HG03064 (cell line): ENCODE results near the gene CELA1.
"Not testable (repeated sequence)": the region's sequence is repeated elsewhere in the genome, so short reads cannot be mapped to it uniquely, and the experiment has no call there.

Experiments used
- ATAC-seq: cut with Tn5 transposase; IDR thresholded peaks from one replicate; pipeline ENCODE4 v1.9.1; 2021; ENCODE audit warnings: low read depth; ENCODE audit not compliant: unreplicated experiment

CELA1 gene

DNA sequence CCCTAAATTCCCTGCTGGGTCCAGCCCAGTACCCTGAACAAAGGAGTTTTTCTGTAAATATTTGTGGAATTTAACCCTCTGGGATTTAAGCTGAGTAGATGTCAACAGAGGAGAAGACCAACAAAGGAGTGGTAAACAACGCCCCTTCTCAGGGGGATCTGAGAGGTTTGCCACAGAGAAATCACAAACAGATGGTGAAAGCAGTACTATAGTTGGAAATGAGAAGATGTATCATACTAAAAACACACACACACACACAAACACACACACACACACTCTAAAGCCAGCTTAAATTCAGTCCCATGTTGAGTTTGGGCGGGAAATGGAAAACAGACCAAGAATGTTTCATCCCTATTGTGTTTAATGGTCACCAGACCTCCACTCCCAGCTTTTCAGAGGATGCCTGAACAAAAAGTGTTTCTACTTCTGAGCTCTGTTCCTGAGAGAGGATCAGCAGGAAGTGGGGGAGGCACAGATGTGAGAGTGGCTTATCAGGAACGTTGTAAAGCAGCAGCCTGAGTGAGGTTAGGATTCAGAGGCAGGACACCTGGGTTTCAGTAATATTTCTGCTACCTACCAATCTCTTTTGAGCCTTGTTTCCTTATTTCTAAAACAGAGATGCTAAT is 25.7 kb downstream of the CELA1 start:
- no peak for ATAC-seq

DNA sequence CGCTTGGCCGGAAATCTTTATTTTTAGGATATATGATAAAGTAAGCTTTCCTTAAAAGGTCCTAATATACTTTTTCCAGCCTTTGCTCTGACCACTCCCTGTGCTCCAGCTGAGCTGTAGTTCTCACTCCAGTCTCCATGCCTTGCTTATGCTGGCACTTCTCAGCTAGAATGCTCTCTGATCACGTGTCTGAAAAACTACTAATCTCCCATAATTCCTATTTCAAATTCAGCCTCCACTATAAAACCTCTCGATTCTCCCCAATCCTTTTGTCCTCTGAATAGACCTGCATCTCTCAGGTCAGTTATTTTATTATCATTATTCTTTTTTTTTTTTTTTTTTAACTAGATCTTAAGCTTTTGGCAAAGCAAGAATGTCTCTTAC is 26.2 kb downstream of the CELA1 start:
- no peak for ATAC-seq

DNA sequence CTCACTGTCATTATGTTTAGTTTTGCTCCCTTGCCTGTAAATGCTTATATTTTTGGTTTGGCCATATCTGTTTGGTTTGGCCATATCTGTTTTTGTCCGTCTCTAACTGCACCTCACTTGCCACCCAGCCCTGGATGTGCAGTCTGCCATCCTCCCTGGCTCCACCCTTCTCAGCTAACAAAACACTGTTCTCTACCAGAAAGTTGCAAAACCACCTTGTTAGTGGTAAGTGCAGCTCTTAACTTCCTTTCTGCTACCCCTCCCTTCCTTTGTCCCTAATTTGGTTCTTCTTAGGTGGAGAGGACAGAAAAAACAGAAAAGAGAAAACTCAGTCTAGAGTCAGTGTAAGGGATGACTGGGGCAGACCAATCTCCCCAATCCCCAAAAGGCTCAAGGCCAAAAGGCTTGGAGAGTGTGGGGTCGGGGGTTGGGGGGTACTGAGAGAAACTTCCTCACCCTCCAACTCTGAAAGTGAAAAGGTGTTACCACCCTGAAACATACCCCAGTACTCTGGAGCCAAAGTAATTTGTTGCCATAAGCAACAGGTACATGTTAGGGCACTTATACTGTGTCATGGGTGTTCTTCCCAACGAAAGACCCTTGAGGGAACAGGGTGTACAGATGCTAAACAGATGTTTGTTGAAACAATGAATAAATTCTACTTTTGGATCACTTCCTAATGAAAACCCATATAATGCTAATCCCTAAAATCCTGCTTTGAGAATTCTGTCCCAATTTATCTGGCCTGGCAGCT is 27.5 kb downstream of the CELA1 start:
- ATAC-seq = no peak

DNA sequence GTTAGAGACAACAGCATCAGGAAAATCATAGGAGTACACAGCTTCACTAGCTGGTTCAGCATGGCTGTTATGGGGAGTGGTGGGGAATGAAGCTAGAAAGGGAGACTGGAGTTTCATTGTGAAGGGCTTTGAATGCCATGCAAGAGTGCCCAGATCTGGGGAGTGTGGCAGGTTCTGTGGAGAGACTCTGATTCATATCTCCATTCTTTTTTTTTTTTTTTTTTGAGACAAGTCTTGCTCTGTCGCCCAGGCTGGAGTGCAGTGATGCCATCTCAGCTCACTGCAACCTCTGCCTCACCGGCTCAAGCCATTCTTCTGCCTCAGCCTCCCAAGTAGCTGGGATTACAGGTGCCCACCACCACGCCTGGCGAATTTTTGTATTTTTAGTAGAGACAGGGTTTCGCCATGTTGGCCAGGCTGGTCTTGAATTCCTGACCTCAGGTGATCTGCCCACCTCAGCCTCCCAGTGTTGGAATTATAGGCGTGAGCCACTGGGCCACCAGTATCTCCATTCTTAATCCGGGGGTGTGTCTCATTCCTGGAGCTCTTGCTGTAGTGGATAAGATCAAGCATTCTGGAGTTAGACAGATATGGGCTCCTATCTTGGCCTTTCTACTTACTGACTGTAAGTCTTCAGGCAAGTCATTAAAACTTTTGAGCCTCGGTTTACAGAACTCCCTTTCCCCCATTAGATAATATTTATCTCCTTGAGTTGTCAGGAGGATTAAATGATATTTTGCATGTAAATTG is 28.2 kb downstream of the CELA1 start:
- not testable (repeated sequence) for ATAC-seq

DNA sequence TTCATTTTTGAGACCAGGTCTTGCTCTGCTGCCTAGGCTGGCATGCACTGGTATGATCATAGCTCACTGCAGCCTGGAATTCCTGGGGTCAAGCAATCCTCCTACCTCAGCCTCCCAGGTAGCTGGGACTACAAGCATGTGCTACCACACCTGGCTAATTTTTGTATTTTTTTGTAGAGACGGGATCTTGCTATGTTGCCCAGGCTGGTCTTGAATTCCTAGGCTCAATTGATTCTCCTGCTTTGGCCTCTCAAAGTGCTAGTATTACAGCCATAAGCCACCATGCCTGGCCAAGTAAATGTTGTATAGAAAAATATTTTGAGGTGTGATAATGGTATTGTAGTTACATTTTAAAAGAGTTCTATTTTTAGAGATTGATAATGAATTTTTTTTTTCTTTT is 35.1 kb downstream of the CELA1 start:
- ATAC-seq = no peak

DNA sequence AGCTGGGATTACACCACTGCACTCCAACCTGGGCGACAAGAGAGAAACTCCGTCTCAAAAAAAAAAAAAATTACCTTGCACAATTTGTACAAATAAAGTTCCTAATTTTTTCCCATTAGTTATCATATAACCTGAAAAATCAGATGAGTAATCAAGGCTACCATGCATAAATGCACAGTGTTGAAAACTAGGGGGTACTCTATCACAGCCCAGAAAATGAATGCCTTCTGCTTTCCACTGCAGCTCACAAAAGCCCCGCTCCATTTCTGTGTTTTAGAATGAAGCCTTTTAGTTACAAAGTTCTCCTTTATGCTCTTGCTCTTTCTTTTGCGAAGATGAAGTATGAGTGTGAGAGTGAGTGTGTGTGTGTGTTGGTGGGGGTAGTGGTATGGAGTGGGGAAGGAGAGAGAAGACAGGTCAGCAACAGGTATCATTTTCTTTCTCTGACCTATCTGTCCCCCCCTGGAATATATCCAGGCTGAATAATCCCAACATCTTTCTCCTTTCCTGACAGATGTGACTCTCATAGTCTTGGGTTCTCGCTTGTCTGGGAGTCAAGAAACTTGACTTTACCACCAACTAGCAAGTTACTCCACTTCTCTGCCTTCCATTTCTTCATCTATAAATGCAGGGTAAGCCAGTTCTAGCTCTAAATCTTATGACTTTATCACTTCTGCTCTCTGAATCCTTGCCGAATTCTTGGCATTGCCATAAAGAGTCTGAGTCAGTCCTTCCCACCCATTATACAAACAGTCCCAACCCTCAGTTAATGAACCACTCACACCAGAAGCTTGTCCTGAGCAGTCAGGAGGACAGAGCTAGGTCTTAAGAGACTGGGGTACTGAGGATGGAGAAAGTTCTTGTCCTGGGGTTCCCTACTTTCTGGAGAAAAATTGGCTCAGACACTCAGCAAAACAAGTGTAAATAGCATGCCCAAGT is 38.6 kb downstream of the CELA1 start:
- no peak for ATAC-seq

DNA sequence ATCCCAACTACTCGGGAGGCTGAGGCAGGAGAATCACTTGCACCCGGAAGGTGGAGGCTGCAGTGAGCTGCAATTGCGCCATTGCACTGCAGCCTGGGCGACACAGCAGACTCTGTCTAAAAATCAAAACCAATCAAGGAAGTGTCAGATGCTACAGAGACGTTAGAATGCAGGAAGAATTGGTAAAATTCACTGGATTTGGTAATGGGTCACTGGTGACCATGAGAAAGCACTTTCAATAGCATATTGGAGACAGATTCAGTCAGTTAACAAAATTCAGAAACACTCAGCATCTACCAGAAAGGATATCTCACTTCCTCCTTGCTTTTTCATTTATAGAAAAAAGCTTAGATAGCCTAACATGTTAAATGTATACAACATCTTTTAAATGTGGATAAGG is 40.0 kb downstream of the CELA1 start:
- ATAC-seq = no peak

DNA sequence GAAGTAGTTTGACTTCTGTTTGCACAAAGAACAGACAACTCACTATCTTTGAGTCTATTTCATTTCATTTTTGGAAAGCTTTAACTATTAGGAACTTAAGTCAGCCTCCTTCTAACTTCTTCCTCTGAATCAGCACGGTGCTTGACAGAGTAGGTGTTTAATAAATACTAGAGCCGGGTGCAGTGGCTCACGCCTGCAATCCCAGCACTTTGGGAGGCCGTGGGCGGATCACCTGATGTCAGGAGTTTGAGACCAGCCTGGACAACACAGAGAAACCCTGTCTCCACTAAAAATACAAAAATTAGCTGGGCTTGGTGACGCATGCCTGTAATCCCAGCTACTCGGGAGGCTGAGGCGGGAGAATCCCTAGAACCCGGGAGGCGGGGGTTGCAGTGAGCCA is 45.7 kb downstream of the CELA1 start:
- ATAC-seq = not testable (repeated sequence)

DNA sequence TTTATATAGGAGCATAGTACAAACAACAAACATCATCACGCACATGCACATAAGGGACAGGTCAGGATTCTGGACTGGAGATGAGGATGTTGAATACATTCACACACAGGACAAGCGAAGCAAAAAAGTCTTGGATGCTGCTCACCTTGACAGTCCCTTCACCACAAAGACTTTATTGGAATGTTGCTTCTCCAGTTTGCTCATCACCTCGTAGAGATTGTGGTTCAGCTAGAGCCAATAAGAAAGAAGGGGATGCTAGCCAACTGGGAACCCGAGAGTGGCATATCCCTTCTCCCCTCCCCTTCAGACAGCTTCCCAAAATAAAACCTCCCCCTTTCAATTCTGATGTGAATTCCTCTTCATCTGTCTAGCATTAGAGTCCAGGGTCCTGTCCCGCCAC is 50.8 kb downstream of the CELA1 start:
- no peak for ATAC-seq

DNA sequence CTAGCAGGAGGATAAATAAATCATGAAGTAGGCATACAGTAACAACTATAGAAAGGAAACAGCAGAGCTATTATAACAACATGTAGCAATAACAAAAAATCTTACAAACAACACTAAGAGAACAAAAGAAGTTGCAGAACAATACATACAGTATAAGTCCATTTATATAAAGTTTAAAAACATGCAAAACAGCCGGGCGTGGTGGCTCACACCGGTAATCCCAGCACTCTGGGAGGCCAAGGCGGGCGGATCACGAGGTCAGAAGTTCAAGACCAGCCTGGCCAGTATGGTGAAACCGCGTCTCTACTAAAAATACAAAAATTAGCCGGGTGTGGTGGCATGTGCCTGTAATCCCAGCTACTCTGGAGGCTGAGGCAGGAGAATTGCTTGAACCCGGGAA is 52.4 kb downstream of the CELA1 start:
- not testable (repeated sequence) for ATAC-seq

DNA sequence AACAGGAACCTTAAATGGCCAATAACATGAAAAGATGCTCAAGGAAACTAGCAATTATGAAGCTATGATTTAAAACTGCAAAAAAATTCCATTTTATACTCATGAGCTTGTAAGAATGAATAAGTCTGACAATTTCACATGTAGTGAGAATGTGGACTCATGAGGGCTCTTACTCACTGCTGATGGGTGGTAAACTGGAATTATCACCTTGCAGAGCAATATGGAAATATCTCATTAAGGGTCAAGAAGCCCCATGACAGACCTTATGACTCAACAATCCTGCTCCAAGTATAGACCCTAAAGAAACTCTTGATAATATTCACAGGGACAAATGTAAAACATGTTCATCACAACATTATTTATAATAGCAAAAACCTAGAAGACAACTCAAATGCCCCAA is 52.8 kb downstream of the CELA1 start:
- ATAC-seq = no peak

DNA sequence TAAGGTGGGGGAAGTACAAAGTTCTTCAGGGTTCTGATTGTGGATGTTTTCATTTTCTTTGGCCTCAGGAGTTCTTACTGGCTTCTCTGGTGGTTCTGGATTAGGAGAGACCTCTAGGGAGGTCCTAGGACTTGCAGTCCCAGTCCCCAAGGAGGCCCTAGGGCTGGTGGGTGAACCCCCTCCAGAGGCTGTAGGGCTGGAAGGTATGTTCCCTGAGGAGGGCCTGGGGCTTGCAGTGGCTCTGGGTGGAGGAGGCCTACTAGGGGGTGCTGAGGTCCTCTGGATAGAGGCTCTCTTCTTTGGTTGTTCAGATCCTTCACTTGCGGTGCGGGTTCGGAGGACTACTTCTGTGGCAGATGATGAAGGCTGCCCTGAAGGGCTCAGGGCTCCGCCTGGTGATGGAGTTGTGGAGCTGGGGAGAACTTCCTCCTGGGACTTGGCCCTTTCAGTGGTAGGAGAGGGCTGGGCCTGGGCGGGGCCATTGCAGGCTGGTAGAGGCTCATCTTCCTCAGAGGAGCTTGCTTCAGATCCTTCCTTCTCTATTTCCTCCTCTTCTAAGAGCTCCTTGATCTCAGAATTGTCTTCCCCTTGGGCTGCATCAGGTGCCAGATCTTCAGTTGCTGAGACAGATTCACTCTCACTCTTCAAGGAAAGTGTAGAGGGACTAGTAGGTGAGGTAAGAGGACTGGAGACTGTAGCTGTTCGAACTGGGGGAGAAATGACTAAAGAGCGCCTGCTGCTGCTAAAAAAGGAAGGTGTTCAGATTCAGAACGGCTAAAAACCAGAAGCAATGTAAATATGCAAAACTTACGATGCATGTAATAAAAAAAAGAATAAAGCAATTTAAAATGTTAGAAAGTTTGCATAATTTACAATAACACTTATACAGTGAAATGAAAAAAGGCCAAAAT is 54.6 kb downstream of the CELA1 start:
- not testable (repeated sequence) for ATAC-seq

DNA sequence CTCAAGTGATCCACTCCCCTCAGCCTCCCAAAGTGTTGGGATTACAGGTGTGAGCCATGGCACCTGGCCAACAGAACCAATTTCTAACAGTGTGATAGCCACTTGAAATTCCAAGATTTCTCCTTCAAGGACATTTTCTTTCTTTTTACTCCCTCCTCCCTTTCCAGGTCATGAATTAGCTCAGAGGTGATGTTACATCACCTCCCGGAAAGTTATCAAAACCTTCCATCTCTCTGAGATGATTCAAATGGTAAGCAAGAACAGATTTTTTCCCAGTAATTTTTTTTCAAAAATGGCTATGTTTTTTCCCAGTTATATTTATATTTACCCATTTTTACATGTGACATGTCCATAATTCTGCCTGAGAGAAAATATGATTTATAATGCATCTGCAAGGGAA is 60.6 kb downstream of the CELA1 start:
- ATAC-seq = no peak

DNA sequence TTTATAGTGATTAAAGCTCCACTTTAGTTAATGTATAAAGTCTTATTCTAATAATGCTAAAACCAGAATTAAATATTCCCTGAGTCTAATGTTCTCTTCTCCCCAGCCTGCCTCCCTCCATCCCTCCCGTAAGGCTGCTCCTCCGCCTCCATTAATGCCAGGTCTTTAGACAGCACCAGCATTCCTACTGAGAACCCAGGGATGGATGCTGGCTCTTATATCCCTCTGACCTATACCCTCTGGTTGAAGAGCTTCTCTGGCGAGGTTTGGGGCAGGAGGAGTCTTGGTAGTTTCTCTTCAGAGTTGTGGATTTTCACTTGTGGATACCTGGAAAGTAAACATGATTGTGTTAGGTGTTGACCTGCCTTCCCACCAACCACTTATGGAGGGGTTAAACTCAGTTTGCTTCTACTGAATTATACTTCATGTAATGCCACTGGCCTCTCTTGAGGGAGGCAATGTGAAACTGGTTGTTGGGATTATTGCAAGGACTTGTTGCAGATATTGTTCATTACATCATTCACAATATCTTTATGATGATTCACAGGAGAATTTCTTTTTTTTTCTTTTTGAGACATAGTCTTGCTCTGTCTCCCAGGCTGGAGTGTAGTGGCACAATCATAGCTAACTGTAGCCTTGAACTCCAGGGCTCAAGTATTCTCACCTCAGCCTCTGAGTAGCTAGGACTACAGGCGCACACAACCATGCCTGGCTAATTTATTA is 65.1 kb downstream of the CELA1 start:
- no peak for ATAC-seq
